NB4 (cell line): ENCODE measurements around the gene CD8B2.
"Not testable (repeated sequence)": the region's sequence is repeated elsewhere in the genome, so short reads cannot be mapped to it uniquely, and the experiment has no call there.

ENCODE experiments used
- MAX ChIP-seq: IDR thresholded peaks from 2 replicates; pipeline ENCODE4 v1.6.1; 2011; ENCODE audit warnings: low read depth, low read length
- MYC ChIP-seq: IDR thresholded peaks from 2 replicates; pipeline ENCODE4 v1.6.1; 2011; ENCODE audit warnings: low read depth, low read length
- POLR2A ChIP-seq: IDR thresholded peaks from 2 replicates; pipeline ENCODE4 v1.6.1; 2011; ENCODE audit warnings: mild to moderate bottlenecking; ENCODE audit not compliant: insufficient read length; ENCODE audit errors: extremely low read depth
- TF ChIP-seq, protein P1 (sequence below): IDR thresholded peaks from one replicate; pipeline ENCODE4 v1.5.1; 2012; ENCODE audit warnings: low read depth, low read length

- TF ChIP-seq, protein P1, sequence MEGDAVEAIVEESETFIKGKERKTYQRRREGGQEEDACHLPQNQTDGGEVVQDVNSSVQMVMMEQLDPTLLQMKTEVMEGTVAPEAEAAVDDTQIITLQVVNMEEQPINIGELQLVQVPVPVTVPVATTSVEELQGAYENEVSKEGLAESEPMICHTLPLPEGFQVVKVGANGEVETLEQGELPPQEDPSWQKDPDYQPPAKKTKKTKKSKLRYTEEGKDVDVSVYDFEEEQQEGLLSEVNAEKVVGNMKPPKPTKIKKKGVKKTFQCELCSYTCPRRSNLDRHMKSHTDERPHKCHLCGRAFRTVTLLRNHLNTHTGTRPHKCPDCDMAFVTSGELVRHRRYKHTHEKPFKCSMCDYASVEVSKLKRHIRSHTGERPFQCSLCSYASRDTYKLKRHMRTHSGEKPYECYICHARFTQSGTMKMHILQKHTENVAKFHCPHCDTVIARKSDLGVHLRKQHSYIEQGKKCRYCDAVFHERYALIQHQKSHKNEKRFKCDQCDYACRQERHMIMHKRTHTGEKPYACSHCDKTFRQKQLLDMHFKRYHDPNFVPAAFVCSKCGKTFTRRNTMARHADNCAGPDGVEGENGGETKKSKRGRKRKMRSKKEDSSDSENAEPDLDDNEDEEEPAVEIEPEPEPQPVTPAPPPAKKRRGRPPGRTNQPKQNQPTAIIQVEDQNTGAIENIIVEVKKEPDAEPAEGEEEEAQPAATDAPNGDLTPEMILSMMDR, result not testable (repeated sequence)
- TF ChIP-seq MAX, POLR2A, MYC: not testable (repeated sequence)
These were observed 24.8 kb downstream of the CD8B2 start for GRCh38 chr2:106511934-106512333.
